ENCODE measurements around the gene ALDH1L2. TPM values are rescaled to one million over a fixed set of nuclear protein-coding genes. Genes with fewer than 3 reads are reported as not detected.

ALDH1L2 gene
- total RNA-seq, 1 experiment from 2014 or later, result 7.7 TPM

- TF ChIP-seq ETV6 (CRISPR knock-in tag; IDR thresholded peaks at IDR 0.05) (no peak), ERG (CRISPR knock-in tag; IDR thresholded peaks at IDR 0.05) (no peak), FOXP1 (CRISPR knock-in tag; IDR thresholded peaks at IDR 0.05; ENCODE audit: borderline replicate concordance) (no peak), STAT6 (CRISPR knock-in tag; conservative IDR thresholded peaks at IDR 0.05; ENCODE audit: low read depth) (no peak), TEAD1 (CRISPR knock-in tag; IDR thresholded peaks at IDR 0.05) (no peak), SP1 (CRISPR knock-in tag; conservative IDR thresholded peaks at IDR 0.05) (no peak), ZBTB43 (CRISPR knock-in tag; IDR thresholded peaks at IDR 0.05) (no peak), ZNF532 (CRISPR knock-in tag; IDR thresholded peaks at IDR 0.05; ENCODE audit: borderline replicate concordance) (no peak), USF2 (CRISPR knock-in tag; IDR thresholded peaks at IDR 0.05) (no peak), CTCF (IDR thresholded peaks at IDR 0.05) (no peak), TCF7 (CRISPR knock-in tag; IDR thresholded peaks at IDR 0.05; ENCODE audit: low read depth) (no peak), NFE2L1 (CRISPR knock-in tag; IDR thresholded peaks at IDR 0.05) (no peak), ZNF396 (CRISPR knock-in tag; IDR thresholded peaks at IDR 0.05; ENCODE audit: borderline replicate concordance) (no peak), CBFB (CRISPR knock-in tag; IDR thresholded peaks at IDR 0.05; ENCODE audit: low read depth) (no peak), MXD4 (CRISPR knock-in tag; IDR thresholded peaks at IDR 0.05; ENCODE audit: borderline replicate concordance) (no peak)
- ChIA-PET POLR2A (no interaction called here), CTCF (interaction anchor here (1.1 kb wide), 1 partner anchor 26 kb away, joined by 3 read pairs; no protein-coding TSS in a partner anchor)
- no peak overlapping the region for H3K27ac Mint-ChIP-seq
- H3K9me3 Mint-ChIP-seq, result no peaks in the 10 kb centered on the region
- no peaks in the 10 kb centered on the region for H3K27me3 Mint-ChIP-seq (ENCODE audit: low read depth)
- H3K4me3 Mint-ChIP-seq, result no peak overlapping the region
- ATAC-seq (no peak), DNase-seq (ENCODE audit: low spot score) (no peak)
- H3K4me1 Mint-ChIP-seq, result peaks cover 7% of the 10 kb centered on the region
- H3K36me3 Mint-ChIP-seq, result no peaks in the 10 kb centered on the region
Observed at GRCh38 chr12:105076913-105077312, 7.3 kb downstream of the ALDH1L2 start.

Data from WTC11 (cell line).